ENCODE results near the gene SDK2. TPM values are rescaled to one million over a fixed set of nuclear protein-coding genes. Genes with fewer than 3 reads are reported as not detected.

The SDK2 gene
- total RNA-seq, 1 donor = under 0.01 TPM

DNA sequence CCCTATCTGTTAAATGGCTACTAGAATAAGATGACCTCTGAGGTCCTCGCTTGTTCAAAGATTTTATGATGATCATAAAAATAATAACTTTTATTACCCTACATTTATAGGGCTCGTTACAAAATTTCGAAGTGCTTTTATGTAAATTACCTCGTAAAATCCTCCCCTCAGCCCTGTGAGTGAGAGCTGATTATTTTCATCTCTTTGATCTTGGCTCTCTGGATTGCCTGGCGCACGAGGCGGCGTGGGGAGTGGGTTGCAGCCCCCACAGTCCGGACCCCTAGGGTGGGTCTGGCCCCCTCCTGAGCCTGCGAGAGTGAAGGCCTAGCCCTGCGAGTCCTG is 1.6 kb downstream of the SDK2 start:
- TF ChIP-seq, protein P1, sequence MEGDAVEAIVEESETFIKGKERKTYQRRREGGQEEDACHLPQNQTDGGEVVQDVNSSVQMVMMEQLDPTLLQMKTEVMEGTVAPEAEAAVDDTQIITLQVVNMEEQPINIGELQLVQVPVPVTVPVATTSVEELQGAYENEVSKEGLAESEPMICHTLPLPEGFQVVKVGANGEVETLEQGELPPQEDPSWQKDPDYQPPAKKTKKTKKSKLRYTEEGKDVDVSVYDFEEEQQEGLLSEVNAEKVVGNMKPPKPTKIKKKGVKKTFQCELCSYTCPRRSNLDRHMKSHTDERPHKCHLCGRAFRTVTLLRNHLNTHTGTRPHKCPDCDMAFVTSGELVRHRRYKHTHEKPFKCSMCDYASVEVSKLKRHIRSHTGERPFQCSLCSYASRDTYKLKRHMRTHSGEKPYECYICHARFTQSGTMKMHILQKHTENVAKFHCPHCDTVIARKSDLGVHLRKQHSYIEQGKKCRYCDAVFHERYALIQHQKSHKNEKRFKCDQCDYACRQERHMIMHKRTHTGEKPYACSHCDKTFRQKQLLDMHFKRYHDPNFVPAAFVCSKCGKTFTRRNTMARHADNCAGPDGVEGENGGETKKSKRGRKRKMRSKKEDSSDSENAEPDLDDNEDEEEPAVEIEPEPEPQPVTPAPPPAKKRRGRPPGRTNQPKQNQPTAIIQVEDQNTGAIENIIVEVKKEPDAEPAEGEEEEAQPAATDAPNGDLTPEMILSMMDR (IDR thresholded peaks at IDR 0.05; ENCODE audit: insufficient read depth, low read depth, low read length) = no peak
- DNase-seq (ENCODE audit: low read depth) = no peak
- H3K4me3 ChIP-seq (ENCODE audit: low read depth, low read length) = no peak overlapping the region

DNA sequence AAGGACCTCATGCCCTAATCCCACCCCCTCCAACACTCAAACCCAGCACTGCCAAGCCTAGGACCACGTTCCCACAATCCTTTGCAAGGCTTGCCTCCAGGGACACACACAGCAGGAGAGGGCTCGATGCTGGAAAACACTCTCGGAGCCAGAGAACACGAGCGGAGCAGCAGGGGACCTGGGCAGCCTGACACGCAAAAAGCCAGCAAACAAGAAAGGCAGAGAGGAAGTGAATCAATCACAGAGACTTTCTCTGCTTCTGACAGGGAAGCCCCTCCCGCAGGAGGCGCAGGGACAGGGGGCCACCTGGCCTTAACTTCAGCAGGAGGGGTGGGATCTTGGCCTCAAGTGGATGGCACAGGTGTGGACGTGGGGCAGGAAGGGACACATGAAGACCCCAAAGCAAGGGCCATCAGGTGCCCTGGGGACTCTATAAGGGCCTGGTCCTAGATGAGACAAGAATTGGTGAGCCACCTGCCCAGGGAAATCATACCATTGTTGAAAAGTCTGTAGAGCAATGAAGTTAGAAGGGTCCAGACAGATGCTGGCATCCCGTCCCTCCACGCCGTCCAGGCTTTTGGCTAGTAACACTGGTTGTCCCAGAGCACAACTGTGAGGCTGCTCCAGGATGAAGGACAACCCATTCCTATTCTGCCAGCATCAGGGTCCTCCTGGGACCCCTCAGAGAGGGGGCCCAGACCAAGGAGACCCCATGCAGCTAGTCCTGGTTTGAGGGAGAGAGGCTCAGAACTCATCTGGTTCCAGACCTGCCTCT is 2.2 kb downstream of the SDK2 start:
- TF ChIP-seq, protein P1 (IDR thresholded peaks at IDR 0.05; ENCODE audit: insufficient read depth, low read depth, low read length) = no peak
- DNase-seq (ENCODE audit: low read depth) = no peak
- no peak overlapping the region for H3K4me3 ChIP-seq (ENCODE audit: low read depth, low read length)

DNA sequence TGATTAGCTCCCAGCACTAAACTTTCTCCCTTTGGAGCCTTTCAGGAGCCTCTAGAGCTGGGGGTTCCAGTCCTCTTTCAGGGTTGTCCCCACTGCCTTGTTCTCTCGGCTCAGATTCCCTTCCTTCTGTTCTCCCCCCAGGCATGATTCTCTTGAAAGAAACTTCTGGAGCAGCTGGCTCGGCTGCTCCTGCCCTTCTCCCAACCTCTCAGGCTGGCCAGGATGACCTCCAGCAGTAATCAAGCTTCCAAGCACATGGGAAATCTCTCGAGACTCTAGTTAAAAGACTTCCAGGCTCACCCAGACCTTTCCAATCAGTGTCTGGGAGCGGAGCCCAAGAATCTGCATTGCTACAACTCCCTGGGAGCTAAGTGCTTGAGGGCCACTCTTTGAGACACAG is 3.6 kb downstream of the SDK2 start:
- TF ChIP-seq, protein P1 (IDR thresholded peaks at IDR 0.05; ENCODE audit: insufficient read depth, low read depth, low read length) = no peak
- no peak overlapping the region for H3K4me3 ChIP-seq (ENCODE audit: low read depth, low read length)
- no peak for DNase-seq (ENCODE audit: low read depth)

DNA sequence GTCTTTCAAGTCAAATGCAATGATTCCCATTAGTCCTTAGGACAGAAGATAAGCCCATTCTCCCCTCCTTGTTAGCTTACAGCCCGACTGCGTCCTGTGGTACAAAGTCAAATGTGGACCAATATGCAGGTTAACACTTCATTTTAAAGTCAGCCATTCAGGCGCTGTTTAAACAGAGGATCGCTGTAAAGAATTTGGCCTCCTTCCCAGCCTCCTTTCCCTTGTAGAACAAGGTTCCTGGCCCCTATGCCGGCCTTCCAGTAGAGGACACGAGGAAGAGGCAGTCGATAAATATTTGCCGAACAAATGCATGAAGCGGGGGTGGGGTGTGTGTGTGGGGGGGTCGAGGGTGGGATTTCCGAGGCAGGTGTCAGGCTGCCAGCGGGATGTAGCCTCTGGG is 4.3 kb downstream of the SDK2 start:
- TF ChIP-seq, protein P1 (IDR thresholded peaks at IDR 0.05; ENCODE audit: insufficient read depth, low read depth, low read length) = no peak
- DNase-seq (ENCODE audit: low read depth) = no peak

DNA sequence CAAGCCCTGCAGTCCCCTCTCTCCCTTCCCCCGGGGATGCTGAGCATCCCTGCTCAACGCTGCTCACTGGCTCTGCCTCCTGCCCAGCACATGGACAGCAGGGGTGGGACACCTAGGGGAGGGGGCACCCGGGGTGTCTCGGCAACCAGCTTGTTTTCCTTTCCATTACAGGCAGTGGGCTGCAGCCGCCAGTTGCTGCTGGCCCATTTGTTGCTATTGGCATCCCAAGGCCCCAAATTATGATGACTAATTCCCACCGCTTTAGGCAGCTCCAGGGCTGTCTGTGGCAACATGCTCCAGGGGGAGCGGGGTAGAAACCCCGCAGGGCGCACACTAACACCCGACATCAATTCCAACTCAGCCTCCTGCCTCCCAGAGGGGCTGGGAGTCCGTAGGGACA is 4.9 kb downstream of the SDK2 start:
- TF ChIP-seq, protein P1 (IDR thresholded peaks at IDR 0.05; ENCODE audit: insufficient read depth, low read depth, low read length) = no peak
- no peak for DNase-seq (ENCODE audit: low read depth)
- H3K4me3 ChIP-seq (ENCODE audit: low read depth, low read length) = no peak overlapping the region

More for the DNA sequence above, 4.3 kb downstream of the SDK2 start:
- H3K4me3 ChIP-seq (ENCODE audit: low read depth, low read length) = no peak overlapping the region

DNA sequence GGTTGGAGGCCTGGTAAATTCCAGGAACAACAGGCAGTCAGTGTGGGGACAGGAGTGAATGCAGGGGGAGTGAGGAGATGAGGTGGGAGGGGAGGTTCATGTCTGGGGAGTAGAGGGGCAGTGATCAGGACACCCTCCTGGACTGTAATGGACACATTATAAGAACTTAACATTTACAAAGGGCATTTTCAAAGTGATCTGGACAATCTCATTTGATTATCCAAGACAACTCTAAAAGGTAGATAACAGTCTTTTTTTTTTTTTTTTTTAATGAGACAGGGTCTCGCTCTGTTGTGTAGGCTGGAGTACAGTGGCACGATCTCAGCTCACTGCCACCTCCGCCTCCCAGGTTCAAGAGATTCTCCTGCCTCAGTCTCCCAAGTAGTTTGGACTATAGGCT is 5.7 kb downstream of the SDK2 start:
- DNase-seq (ENCODE audit: low read depth) = no peak
- TF ChIP-seq, protein P1 (IDR thresholded peaks at IDR 0.05; ENCODE audit: insufficient read depth, low read depth, low read length) = no peak
- no peak overlapping the region for H3K4me3 ChIP-seq (ENCODE audit: low read depth, low read length)

DNA sequence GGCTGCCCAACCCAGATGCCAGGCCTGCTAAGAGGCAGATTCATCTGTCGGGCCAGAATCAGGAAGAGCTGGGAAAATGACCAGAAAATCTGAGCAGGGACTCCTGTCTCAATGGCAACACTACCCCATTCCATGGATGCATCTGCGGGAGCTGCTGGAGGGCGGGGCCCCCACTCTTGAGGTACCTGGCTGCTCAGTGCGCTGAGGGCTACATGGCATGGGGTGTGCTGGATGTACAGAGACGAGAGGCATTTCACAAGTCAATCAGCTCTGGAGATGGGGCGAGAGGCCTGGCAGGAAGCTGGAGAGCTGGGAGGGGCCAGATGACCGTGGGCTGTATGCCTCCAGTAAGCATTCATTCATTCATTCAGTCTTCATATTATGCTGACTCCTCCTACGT is 6.4 kb downstream of the SDK2 start:
- no peak for DNase-seq (ENCODE audit: low read depth)
- TF ChIP-seq, protein P1 (IDR thresholded peaks at IDR 0.05; ENCODE audit: insufficient read depth, low read depth, low read length) = no peak
- H3K4me3 ChIP-seq (ENCODE audit: low read depth, low read length) = no peak overlapping the region
